ENCODE measurements around the gene CXCR6. TPM values are rescaled to one million over a fixed set of nuclear protein-coding genes. Genes with fewer than 3 reads are reported as not detected.

The CXCR6 gene
- total and polyA plus RNA-seq, 2 of the 13 experiments (the other 11 are each of a cell fraction or from before 2014, with no cell fraction given) = not detected

DNA sequence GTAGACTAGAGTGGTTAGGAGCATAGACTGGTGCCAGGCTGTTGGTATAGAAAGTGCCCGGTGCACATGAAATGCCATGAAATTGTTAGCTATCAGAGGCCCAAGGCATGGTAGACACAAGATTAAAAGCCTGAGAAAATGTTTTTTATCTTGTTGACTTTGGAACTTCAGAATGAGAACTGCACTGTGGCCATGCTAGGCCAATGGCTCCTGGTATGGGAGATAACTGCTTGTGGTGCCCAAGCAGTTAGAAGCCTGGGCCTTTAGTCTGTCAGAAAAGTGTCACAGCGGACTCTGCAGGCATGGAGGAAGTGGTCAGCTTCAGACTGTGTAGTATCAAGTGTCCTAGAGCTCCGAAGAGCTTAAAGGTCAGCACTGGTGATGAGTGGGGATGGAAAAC is 40.5 kb downstream of the CXCR6 start:
- 93% methylated on average over 3 of the region's 3 CpGs for whole genome bisulfite sequencing (ENCODE audit: low lambda C conversion rate)
- Histone ChIP-seq H3K79me2 (ENCODE audit: insufficient read depth, low read length) (peaks cover 25% of the 10 kb centered on the region), H4K20me1 (ENCODE audit: insufficient read depth, low read length) (no peaks in the 10 kb centered on the region), H3K9me3 (ENCODE audit: low read length) (no peaks in the 10 kb centered on the region), H2AFZ (ENCODE audit: low read length) (no peak overlapping the region), H3K27ac (ENCODE audit: extremely low read length, insufficient read depth, low read length) (no peak overlapping the region), H3K9ac (ENCODE audit: insufficient read depth, low read depth, low read length) (no peak overlapping the region), H3K27me3 (ENCODE audit: control insufficient read depth in 1 of 2, insufficient read depth in 2 of 2, low read length in 2 of 2) (no peaks in the 10 kb centered on the region), H3K36me3 (replicated peaks in 1 of 2; ENCODE audit: control insufficient read depth in 1 of 2, insufficient read depth in 2 of 2, low read length in 2 of 2) (peaks cover 6 to 50% of the 10 kb centered on the region in 2 experiments; a peak in 4 of 5 replicates), H3K4me1 (ENCODE audit: insufficient read depth, low read length) (peaks cover 45% of the 10 kb centered on the region), H3K4me3 (replicated peaks in 1 of 3; ENCODE audit: insufficient read depth in 1 of 3, low read depth in 2 of 3, low read length in 3 of 3) (no peak overlapping the region), H3K4me2 (ENCODE audit: low read depth, low read length) (no peak overlapping the region)
- intact Hi-C loops (cut with micrococcal nuclease; ENCODE audit: unreplicated experiment) = no loop called here
- no peak for TF ChIP-seq ZNF333 (CRISPR knock-in tag; IDR thresholded peaks at IDR 0.05; ENCODE audit: borderline replicate concordance)
- no peak for TF ChIP-seq TEAD3 (CRISPR knock-in tag; optimal IDR thresholded peaks at IDR 0.05; ENCODE audit: borderline replicate concordance)
- TF ChIP-seq, protein P1, sequence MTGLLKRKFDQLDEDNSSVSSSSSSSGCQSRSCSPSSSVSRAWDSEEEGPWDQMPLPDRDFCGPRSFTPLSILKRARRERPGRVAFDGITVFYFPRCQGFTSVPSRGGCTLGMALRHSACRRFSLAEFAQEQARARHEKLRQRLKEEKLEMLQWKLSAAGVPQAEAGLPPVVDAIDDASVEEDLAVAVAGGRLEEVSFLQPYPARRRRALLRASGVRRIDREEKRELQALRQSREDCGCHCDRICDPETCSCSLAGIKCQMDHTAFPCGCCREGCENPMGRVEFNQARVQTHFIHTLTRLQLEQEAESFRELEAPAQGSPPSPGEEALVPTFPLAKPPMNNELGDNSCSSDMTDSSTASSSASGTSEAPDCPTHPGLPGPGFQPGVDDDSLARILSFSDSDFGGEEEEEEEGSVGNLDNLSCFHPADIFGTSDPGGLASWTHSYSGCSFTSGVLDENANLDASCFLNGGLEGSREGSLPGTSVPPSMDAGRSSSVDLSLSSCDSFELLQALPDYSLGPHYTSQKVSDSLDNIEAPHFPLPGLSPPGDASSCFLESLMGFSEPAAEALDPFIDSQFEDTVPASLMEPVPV (CRISPR knock-in tag; IDR thresholded peaks at IDR 0.05) = no peak
- no peak for TF ChIP-seq CHD2 (IDR thresholded peaks at IDR 0.05; ENCODE audit: low read depth, low read length)
- no peak for TF ChIP-seq FOXP1 (IDR thresholded peaks at IDR 0.05)
- TF ChIP-seq FOXP1 (CRISPR knock-in tag; IDR thresholded peaks at IDR 0.05) = no peak
- TF ChIP-seq ESRRA (CRISPR knock-in tag; IDR thresholded peaks at IDR 0.05; ENCODE audit: low read depth) = no peak
- no peak for TF ChIP-seq ARHGAP35 (CRISPR knock-in tag; IDR thresholded peaks at IDR 0.05; ENCODE audit: borderline replicate concordance)
- TF ChIP-seq CHCHD3 (CRISPR knock-in tag; IDR thresholded peaks at IDR 0.05) = no peak
- no peak for TF ChIP-seq MYNN (CRISPR knock-in tag; IDR thresholded peaks at IDR 0.05; ENCODE audit: low read depth)
- TF ChIP-seq ADNP (CRISPR knock-in tag; IDR thresholded peaks at IDR 0.05) = no peak
- no peak for TF ChIP-seq HNRNPH1 (optimal IDR thresholded peaks at IDR 0.05; ENCODE audit: low read depth, low read length)
- no peak for TF ChIP-seq SRSF4 (IDR thresholded peaks at IDR 0.05; ENCODE audit: low read depth, low read length, poor library complexity, severe bottlenecking)
- no peak for TF ChIP-seq ZNF24 (IDR thresholded peaks at IDR 0.05)
- no peak for TF ChIP-seq RXRA (CRISPR knock-in tag; IDR thresholded peaks at IDR 0.05)
- TF ChIP-seq ARNT2 (CRISPR knock-in tag; IDR thresholded peaks at IDR 0.05; ENCODE audit: low read depth) = no peak
- no peak for TF ChIP-seq ZNF232 (CRISPR knock-in tag; IDR thresholded peaks at IDR 0.05; ENCODE audit: borderline replicate concordance)
- TF ChIP-seq CCAR2 (optimal IDR thresholded peaks at IDR 0.05; ENCODE audit: low read depth, low read length) = no peak
- in situ Hi-C loops (cut with HindIII; ENCODE audit: extremely low pct_ligation_motif_present, low pct_unique_long_range_greater_than_20kb) = no loop called here
- POLR2A ChIA-PET = no interaction called here
- FAIRE-seq (no peak), ATAC-seq (no peak), DNase-seq (ENCODE audit: low spot score) (no peak)
- BruUV-seq (replicated peaks) = no TSS peak
- CTCF ChIA-PET (ENCODE audit: low intra/inter-chr PET ratio, low total read pairs) = no interaction called here
